GM10266 (cell line): ENCODE measurements around the gene FAM240A.

Experiments used
- DNase-seq: peaks from one replicate; pipeline ENCODE4 v3.0.0; 2012; ENCODE audit errors: extremely low spot score
- TF ChIP-seq, protein P1 (sequence below): IDR thresholded peaks from 2 replicates; pipeline ENCODE4 v1.5.1; 2012; ENCODE audit warnings: mild to moderate bottlenecking, low read depth; ENCODE audit not compliant: control insufficient read depth, insufficient read depth; ENCODE audit errors: missing control alignments

FAM240A gene

DNA sequence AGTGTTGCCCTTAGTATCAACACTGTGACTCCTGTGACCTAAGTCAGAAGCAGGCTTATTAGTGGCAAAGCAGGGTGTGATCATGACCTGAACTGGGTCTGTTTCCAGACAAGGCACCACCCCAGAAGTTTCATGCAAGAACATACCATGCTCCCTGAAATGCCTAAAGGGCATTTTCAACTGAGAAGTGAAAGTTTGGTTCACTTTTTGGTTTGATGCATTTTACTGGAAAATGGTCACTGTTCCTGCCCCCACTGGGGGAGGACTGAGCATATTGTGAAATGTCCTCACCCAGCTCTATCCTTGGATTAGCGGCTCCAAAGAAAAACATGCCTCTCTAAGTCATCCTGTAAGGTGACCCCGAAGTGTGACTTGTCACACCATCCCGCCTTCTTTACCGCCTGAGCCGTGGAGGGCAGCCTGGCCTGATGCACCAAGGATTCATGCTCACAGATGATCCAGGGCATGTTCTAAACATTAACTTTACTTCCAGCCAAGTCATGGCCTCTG, 3.1 kb upstream of the FAM240A start:
- no peak for DNase-seq
- TF ChIP-seq, protein P1, sequence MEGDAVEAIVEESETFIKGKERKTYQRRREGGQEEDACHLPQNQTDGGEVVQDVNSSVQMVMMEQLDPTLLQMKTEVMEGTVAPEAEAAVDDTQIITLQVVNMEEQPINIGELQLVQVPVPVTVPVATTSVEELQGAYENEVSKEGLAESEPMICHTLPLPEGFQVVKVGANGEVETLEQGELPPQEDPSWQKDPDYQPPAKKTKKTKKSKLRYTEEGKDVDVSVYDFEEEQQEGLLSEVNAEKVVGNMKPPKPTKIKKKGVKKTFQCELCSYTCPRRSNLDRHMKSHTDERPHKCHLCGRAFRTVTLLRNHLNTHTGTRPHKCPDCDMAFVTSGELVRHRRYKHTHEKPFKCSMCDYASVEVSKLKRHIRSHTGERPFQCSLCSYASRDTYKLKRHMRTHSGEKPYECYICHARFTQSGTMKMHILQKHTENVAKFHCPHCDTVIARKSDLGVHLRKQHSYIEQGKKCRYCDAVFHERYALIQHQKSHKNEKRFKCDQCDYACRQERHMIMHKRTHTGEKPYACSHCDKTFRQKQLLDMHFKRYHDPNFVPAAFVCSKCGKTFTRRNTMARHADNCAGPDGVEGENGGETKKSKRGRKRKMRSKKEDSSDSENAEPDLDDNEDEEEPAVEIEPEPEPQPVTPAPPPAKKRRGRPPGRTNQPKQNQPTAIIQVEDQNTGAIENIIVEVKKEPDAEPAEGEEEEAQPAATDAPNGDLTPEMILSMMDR: no peak

DNA sequence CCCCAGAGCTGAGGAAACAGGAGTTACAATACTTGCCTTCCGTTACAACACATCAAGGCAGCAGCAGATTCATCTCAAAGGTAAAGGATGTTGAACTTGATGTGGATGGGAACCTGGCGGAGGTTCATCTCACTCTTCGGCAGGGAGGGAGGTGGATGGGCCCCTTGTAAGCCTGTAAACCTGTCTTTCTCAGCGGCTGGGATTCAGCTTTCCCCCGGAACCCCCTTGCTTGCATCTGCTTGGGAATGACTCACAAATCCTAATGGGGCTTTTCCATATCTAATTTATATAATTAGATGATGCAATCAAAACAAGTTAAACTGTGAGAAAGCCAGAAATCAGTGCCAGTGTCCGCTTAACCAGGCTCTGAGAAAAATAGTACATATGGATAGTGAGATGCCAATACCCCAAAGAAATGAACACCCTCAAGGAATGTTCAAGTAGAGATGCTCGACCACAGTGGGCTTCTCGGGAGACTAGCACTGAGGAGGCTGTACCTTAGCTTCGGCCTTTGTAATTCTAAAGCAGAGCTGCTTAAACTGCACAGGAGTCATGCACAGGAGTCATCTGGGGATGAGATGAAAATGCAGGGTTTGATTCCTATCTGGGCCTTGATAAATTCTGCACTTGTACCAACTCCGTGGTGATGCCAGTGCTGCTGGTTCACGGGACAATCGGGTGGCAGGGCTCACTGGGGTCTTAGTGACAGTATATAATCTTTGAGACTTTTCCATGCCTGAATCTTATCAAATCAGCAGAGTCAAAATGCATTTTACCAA, 2.2 kb upstream of the FAM240A start:
- no peak for DNase-seq
- TF ChIP-seq, protein P1: no peak

DNA sequence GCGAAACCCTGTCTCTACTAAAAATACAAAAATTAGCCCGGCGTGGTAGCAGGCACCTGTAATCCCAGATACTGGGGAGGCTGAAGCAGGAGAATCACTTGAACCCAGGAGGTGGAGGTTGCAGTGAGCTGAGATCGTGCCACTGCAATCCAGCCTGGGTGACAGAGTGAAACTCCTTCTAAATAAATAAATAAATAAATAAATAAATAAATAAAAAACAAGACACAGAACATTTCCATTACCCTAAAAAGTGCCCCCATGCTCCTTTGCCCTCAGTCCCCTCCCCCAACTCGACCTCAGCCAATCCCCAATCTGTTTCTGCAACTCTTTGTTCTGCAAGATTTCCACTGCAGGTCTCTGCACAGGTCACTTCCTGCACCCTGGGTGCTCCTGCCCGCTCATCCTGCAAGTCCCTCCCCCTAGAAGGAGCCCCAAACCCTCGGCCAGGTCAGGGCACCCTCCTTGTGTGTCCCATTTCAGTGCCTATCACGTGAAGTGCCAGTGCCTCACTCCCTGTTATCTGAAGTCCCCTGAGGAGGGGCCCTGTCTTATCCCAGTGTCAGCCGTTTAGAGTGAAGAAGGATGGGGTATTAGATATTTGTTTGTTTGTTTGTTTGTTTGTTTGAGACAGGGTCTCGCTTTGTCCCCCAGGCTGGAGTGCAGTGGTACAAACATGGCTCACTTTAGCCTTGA, 1.1 kb downstream of the FAM240A start:
- TF ChIP-seq, protein P1: no peak
- DNase-seq: no peak

GRCh38 chr3:46614431-46614830, 2.1 kb downstream of the FAM240A start:
- DNase-seq: no peak
- TF ChIP-seq, protein P1: no peak

DNA sequence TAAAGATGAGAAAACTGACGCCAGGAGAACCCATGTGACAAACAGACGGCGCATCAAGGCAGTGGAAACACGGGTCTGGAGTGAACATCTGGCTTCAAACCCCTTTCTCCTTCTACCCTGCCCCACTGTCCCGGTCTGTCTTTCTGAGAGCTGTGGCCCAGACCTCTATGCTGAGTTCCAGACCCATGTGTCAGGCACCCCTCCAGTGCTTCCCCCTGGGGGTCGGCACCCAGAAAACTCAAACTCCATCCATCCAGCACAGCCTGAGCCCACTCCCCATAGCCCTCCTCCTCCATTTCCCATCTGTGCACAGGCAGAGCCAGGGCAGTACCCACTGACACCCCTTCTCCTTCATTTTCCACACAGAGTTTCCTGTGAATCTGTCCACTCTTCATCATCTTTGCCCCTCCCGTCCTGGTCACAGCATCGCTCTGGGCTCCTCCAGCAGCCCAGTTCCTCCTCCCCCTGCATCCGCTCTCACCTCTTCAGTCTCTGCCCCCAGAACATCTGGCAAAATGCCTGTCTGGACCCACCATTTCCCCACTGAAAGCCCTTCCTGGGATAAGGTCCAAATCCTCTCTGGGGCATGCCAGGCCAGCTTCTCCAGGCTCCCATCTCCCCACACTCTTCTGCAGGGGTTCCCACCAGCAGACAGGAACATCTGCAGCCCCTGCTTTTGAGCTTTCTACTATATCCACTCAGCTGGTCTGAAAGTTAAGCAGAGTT, 2.9 kb downstream of the FAM240A start:
- DNase-seq: no peak

GRCh38 chr3:46615976-46616375, 3.7 kb downstream of the FAM240A start:
- TF ChIP-seq, protein P1: no peak
- DNase-seq: no peak

More for the DNA sequence above, 2.9 kb downstream of the FAM240A start:
- TF ChIP-seq, protein P1: no peak
